Daoy (cell line): ENCODE results near the gene MYMX. TPM values are rescaled to one million over a fixed set of nuclear protein-coding genes. Genes with fewer than 3 reads are reported as not detected.

Experiments used
- DNase-seq: peaks from one replicate; pipeline ENCODE4 v3.0.0-alpha.2; 2015; ENCODE audit warnings: low read depth
- total RNA-seq: library from RNA; depleted of rRNA; stranded (reverse); fragments of >200 nt; shearing (Covaris generic); gene quantifications from 2 replicates; pipeline ENCODE4 v1.2.3, GENCODE V29; 2014

MYMX gene
- total RNA-seq, 1 experiment from 2014 or later: not detected

DNA sequence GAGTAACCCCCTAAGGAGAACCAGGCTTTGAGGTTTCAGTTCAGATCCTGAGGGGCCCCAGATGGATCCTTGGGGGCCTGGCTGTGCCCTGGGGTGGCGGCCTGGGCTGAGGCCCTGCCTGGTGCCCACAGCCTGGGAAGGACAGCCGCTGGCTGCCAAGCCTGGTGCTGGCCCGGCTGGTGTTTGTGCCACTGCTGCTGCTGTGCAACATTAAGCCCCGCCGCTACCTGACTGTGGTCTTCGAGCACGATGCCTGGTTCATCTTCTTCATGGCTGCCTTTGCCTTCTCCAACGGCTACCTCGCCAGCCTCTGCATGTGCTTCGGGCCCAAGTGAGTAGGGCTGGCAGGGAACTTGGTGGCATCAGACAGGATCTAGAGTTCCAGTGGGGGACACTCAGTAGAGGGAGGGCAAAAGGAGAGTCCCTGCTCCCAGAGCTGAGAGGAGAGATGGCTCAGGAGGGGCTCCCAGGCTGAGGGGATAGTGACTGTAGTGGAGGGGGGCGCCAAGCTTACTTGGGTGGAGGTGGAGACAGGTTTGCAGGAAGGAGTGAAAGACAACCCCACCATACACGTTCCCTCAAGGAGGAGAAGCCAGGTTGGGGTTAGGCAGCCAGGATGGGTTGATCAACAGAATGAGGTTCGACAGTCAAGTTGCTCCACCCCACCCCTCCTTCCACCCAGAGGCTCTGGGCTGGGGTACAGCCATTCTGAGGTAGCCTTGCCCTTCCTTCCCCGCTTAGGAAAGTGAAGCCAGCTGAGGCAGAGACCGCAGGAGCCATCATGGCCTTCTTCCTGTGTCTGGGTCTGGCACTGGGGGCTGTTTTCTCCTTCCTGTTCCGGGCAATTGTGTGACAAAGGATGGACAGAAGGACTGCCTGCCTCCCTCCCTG, 16.2 kb downstream of the MYMX start:
- no peak for DNase-seq

DNA sequence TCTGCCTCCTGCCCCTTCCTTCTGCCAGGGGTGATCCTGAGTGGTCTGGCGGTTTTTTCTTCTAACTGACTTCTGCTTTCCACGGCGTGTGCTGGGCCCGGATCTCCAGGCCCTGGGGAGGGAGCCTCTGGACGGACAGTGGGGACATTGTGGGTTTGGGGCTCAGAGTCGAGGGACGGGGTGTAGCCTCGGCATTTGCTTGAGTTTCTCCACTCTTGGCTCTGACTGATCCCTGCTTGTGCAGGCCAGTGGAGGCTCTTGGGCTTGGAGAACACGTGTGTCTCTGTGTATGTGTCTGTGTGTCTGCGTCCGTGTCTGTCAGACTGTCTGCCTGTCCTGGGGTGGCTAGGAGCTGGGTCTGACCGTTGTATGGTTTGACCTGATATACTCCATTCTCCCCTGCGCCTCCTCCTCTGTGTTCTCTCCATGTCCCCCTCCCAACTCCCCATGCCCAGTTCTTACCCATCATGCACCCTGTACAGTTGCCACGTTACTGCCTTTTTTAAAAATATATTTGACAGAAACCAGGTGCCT, 16.9 kb downstream of the MYMX start:
- DNase-seq: no peak

DNA sequence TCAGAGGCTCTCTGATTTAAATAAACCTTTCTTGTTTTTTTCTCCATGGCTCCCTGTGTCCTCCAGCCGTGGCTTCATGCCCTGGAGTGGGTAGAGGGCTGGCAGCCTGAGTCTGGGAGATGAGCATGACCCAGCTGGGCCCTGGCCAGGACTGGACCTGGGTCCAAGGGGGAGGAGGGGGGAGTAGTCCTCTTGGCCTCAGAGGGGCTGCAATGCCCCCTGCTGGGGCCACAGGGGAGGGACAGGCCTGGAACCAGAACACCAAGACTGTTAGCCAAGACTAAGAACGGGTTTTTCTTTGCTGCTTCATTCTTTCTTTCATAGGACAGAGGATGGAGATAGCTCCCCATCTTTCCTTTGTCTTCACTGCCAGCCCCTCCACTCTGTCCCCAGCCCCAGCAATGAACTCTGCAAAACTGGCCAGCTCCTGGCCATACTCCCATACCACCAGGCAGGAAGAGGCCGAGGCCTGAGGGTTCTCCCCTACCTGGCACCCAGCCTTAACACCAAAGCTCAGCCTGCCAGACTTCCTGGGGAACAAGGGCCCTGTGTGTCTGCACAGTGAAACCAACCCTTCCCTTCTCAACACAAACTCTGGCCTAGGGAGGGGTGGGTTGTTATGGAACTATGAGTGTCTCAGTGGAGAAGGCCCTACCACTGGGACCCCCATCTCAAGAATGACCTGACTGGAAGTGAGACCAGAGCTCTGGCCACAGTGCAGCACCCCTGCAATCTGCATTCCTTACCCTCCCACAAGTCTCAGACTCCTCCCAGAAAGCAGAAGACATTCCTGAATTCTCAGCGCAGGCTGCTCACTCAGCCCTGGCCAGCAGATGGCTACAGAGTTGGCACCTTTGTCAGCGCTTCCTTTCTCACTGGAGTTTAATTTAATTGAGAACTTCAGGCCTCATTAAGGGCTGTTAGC, 17.6 kb downstream of the MYMX start:
- DNase-seq: peak; percentile 77

DNA sequence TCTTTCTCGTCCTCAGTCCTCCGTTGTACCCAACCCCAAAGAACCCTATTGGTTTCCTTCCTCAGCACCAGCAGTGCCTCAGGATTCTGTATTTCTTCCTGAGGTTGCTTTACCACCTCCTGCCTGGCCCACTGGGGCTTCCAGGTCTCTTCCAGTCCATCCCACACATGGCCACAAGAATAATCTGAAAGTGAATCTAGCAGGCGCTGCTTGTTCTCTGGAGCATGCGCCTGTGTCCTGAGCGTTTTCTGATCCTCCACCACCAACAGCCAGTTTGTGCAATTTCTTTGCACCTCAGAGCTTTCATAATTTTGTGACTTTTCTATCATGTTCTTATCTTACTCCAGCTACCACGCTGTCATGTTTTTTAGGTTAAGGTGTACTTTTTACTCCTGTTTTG, 18.5 kb downstream of the MYMX start:
- DNase-seq: no peak

DNA sequence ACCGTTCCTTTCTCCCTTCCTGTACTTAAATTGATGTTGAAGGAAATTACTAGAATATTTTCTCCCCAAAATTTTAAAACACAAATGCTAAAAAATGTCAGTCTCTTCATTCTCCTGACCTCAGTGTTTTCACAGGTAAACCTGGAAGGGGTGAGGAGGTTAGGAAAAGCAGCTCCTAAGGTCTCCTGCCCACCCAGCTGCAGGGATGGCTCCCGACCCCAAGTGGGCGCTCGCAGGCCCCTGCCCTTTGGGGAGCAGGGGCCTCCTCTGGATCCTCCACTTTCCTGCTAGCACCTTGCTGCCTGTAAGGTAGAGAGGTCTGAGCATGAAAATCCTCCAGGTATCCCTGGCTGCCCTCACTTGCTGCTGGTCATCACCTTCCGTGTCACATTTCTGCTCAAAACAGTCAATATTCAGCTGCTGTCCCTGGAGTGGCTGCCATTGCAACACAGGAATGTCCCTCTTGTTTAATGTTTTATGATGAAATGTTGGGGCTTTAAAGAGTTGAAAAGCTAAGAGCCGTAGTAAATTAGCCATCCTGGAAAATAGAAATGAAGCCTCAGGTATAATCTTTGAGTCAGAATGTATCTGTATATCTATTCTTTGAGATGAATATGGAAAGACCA, 19.3 kb downstream of the MYMX start:
- DNase-seq: no peak

DNA sequence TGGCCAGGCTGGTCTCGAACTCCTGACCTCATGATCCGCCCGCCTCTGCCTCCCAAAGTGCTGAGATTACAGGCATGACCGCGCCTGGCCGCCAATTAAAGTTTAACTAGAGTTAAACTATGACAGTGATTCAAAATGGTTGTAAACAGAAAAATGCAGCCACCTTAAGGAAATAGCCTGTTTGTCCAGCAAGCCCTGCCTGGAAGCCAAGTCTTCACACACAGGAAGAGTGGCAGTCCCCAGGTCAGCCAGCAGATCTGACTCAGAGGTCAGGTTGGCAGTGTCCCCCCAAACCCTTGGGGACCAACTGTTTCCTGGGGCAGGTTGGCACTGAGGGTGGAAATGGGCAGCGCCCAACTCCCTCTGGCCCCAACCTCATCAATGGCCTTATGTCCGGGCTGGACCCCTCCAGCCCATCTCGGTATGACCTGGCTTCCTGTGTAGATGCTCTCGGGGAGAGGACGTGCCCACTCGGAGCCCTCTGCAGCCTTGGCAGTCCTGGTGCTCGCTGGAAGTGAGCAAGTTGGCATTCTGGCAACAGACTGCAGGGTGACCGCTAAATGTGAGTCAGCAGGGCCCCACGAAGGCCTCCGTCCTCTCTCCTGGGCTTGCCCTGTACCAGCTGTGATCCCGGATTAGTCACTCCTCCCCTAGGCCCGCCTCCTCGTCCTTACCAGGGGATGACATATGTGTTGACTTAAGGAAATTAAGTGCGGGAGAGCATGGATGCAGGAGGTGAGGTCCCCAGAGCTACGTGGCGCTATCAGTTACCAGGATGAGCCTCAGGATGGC, 20.5 kb downstream of the MYMX start:
- DNase-seq: peak; percentile 99

- DNase-seq: peak; percentile 88
Observed at GRCh38 chr6:44237813-44238433, 21.2 kb downstream of the MYMX start.

- DNase-seq: no peak
Observed at GRCh38 chr6:44238687-44239350, 22.1 kb downstream of the MYMX start.

- DNase-seq: no peak
Observed at GRCh38 chr6:44243345-44243744, 26.6 kb downstream of the MYMX start.

DNA sequence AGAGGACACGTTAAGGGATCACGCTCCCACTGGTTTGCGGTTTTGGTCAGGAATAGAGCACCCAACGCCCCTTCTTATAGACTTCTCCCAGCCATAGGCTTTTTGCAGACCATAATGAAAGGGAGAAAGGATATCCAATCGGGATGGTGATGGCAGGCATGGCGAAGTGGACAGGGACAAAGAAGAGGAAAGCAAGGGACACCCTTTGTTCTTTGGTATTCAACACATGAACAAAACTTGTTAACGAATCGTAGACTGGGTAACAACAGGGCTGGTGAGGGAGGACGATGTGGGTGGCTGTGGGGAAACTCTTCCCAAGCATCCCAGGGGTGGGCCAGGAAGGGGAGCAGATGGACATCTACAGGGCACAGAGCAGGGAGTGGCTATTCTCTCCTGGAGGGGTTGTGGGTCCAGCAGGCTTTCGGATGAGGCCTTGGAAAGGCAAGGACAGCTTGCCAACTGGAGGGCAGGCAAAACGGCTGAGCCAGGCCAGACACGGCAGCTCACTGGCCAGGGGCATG, 28.7 kb downstream of the MYMX start:
- no peak for DNase-seq

GRCh38 chr6:44245912-44246662, 29.4 kb downstream of the MYMX start:
- peak; percentile 90 for DNase-seq

- DNase-seq: peak; percentile 98
Observed at GRCh38 chr6:44246663-44247337, 30.1 kb downstream of the MYMX start, which contains the start of gene HSP90AB1. TSS of gene HSP90AB1 (plus strand) at chr6:44247101. CDS start at chr6:44248630, 1,529 bp downstream.

DNA sequence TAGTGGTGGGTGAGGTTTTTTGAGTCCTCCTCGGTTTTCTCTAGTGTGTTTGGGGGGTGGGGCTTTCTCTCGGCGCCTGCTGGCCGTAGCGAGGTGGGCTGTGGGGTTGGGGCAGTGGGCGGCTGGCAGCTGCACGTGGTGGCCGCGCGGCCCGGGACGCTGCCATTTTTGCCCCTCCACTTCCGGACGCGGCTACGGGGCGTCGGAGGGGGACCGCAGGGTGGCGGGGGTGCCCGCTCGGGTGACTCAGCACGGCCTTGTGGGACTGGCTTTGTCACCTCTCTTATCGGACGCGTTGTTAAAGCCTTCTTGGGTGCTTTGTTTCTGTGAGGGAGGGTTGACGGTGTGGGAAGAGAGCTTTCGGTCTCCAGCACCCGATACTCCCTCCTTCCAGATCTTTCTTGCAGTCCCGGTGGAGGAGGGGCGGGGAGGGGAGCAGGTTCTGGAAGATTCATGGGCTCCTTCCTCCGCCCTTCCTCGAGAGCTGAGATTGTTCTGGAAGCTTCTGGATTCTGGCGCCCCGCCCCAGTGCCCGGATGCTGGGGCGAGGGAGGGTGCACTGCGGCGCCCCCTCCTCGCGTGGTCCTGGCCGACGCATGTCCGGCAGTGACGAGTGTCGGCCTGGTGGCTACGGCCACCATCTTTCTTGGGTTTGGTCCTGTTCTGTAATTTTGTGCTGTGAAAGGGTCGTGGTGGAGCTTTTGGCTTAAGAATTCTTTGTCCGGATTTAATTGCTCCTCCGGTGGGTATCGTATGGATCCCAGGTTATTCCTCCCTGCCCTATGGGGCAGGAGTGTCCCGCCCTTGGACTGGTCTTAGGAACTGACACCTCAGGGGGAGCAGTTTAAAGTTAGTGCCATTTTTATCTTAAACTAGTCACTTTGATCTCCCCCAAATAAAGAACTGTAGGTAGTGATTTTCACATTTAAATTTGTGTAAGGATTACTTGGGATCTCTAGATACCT, 30.9 kb downstream of the MYMX start:
- DNase-seq: peak; percentile 80

DNA sequence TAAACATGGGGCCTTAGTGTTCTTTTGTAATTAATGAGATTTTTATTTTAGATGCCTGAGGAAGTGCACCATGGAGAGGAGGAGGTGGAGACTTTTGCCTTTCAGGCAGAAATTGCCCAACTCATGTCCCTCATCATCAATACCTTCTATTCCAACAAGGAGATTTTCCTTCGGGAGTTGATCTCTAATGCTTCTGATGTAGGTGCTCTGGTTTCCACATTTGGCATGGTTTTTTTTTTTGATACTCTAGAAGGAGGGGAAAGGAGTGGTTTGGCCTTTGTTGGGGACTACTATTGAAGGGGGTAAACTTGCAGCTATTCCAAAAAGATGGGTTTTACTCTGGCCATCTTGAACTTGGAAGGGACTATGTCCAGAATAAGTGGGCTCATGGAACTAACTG, 31.9 kb downstream of the MYMX start:
- DNase-seq: no peak

DNA sequence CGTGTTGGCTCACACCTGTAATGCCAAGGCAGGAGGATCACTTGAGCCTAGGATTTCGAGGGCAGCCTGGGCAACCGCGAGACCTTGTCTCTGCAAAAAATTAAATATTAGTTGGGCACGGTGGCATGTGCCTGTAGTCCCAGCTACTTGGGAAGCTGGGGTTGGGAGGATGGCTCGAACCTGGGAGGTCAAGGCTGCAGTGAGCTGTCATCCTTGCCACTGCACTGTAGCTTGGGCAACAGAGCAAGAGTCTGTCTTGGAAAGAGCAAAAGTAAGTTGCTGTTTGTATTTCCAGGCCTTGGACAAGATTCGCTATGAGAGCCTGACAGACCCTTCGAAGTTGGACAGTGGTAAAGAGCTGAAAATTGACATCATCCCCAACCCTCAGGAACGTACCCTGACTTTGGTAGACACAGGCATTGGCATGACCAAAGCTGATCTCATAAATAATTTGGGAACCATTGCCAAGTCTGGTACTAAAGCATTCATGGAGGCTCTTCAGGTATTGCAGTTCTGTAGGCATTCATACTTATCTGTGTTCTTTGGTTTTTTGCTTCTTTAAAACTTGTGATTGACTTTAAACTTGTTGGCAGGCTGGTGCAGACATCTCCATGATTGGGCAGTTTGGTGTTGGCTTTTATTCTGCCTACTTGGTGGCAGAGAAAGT, 32.5 kb downstream of the MYMX start:
- no peak for DNase-seq

GRCh38 chr6:44250067-44250717, 33.5 kb downstream of the MYMX start:
- DNase-seq: no peak
